Renal cortical epithelial cell (primary cell): ENCODE data around the gene PTPN22. TPM values are rescaled to one million over a fixed set of nuclear protein-coding genes. Genes with fewer than 3 reads are reported as not detected.
"Not testable (repeated sequence)": the region's sequence is repeated elsewhere in the genome, so short reads cannot be mapped to it uniquely, and the experiment has no call there.

ENCODE experiments used
- DNase-seq: peaks from one replicate; pipeline ENCODE4 v3.0.0-alpha.2; 2011; ENCODE audit warnings: low read depth
- total RNA-seq: library from RNA; depleted of rRNA; stranded (reverse); fragments of >200 nt; gene quantifications from 2 replicates; pipeline ENCODE4 v1.2.3, GENCODE V29; 2014

Gene PTPN22
- total RNA-seq, 1 donor from 2014 or later = 4.6 TPM

GRCh38 chr1:113852694-113853093 lies 18.8 kb downstream of the PTPN22 start:
- not testable (repeated sequence) for DNase-seq

- no peak for DNase-seq
Observed at GRCh38 chr1:113850127-113850796, 21.2 kb downstream of the PTPN22 start.

- no peak for DNase-seq
Observed at GRCh38 chr1:113849072-113849471, 22.4 kb downstream of the PTPN22 start.

- no peak for DNase-seq
Observed at GRCh38 chr1:113846391-113847035, 25.0 kb downstream of the PTPN22 start.

- no peak for DNase-seq
Observed at GRCh38 chr1:113836534-113836933, 35.0 kb downstream of the PTPN22 start.

- peak; percentile 56 for DNase-seq
Observed at GRCh38 chr1:113835686-113836290, 35.7 kb downstream of the PTPN22 start.

GRCh38 chr1:113834716-113835115 lies 36.8 kb downstream of the PTPN22 start:
- DNase-seq = no peak

- DNase-seq = no peak
Observed at GRCh38 chr1:113830039-113830438, 41.5 kb downstream of the PTPN22 start.

- no peak for DNase-seq
Observed at GRCh38 chr1:113821916-113822315, 49.6 kb downstream of the PTPN22 start.

GRCh38 chr1:113818578-113818977 lies 52.9 kb downstream of the PTPN22 start:
- no peak for DNase-seq

- no peak for DNase-seq
Observed at GRCh38 chr1:113813218-113813617, 58.3 kb downstream of the PTPN22 start.

GRCh38 chr1:113812661-113813135 lies 58.8 kb downstream of the PTPN22 start:
- no peak for DNase-seq

GRCh38 chr1:113811888-113812660 lies 59.4 kb downstream of the PTPN22 start, which contains the start of gene RSBN1:
Gene RSBN1 (minus strand): TSS chr1:113812476. CDS start chr1:113812412, 64 bp downstream.
- DNase-seq = peak; percentile 96

GRCh38 chr1:113811156-113811887 lies 60.2 kb downstream of the PTPN22 start:
- no peak for DNase-seq

GRCh38 chr1:113809670-113810602 lies 61.6 kb downstream of the PTPN22 start:
- DNase-seq = peak; percentile 33

GRCh38 chr1:113808450-113809195 lies 62.9 kb downstream of the PTPN22 start:
- DNase-seq = no peak

GRCh38 chr1:113805639-113806038 lies 65.9 kb downstream of the PTPN22 start:
- no peak for DNase-seq

GRCh38 chr1:113805256-113805531 lies 66.3 kb downstream of the PTPN22 start:
- no peak for DNase-seq

GRCh38 chr1:113804421-113805255 lies 66.9 kb downstream of the PTPN22 start:
- peak; percentile 47 for DNase-seq
